Common myeloid progenitor, CD34-positive (primary cell): ENCODE results near the gene CCDC81.
"Not testable (repeated sequence)": the region's sequence is repeated elsewhere in the genome, so short reads cannot be mapped to it uniquely, and the experiment has no call there.

Experiments
- CTCF ChIA-PET: fragments of 350-600 bp; sonication (Branson Sonifier 250); formaldehyde crosslinking; loops from one replicate; lab custom pipeline; 2021; ENCODE audit warnings: antibody characterized with exemption; lab: Charles Lee
- POLR2A ChIA-PET: fragments of 350-600 bp; sonication (Branson Sonifier 250); formaldehyde crosslinking; loops from one replicate; lab custom pipeline; 2021; ENCODE audit warnings: antibody characterized with exemption; lab: Charles Lee
- DNase-seq, 3 donors: peaks; one replicate each; pipeline versions ENCODE4 v3.0.0 to v3.0.0-alpha.2; 2013
- H3K27ac ChIP-seq, 2 experiments: 1 replicate in 1 of 2; 2 replicates in 1 of 2; pipeline ENCODE4 v1.7.0; 2013; ENCODE audit warnings: inconsistent platforms in 2 of 2, low read length in 2 of 2, mild to moderate bottlenecking in 2 of 2, low read depth in 1 of 2, moderate library complexity in 1 of 2; ENCODE audit not compliant: severe bottlenecking in 2 of 2, insufficient read depth in 1 of 2, poor library complexity in 1 of 2
- H3K27me3 ChIP-seq, 5 experiments: replicated peaks in 2 of 5; 1 replicate in 3 of 5; 2 replicates in 2 of 5; pipeline versions ENCODE4 v1.6.1 to v1.7.0; 2013; ENCODE audit warnings: low read length in 4 of 5, mild to moderate bottlenecking in 2 of 5, moderate library complexity in 2 of 5, inconsistent platforms in 1 of 5; ENCODE audit not compliant: insufficient read depth in 5 of 5, control insufficient read depth in 4 of 5
- H3K36me3 ChIP-seq, 4 experiments: 1 replicate in 2 of 4; 2 replicates in 2 of 4; pipeline versions ENCODE4 v1.6.1 to v1.7.0; 2013; ENCODE audit warnings: low read length in 3 of 4, control low read depth in 1 of 4, mild to moderate bottlenecking in 1 of 4; ENCODE audit not compliant: control insufficient read depth in 4 of 4, insufficient read depth in 4 of 4
- H3K4me1 ChIP-seq, 4 experiments: 1 replicate in 3 of 4; 2 replicates in 1 of 4; pipeline versions ENCODE4 v1.6.1 to v1.7.1; 2013; ENCODE audit warnings: low read length in 3 of 4, mild to moderate bottlenecking in 3 of 4, control low read depth in 1 of 4, inconsistent platforms in 1 of 4, moderate library complexity in 1 of 4; ENCODE audit not compliant: control insufficient read depth in 4 of 4, insufficient read depth in 4 of 4; ENCODE audit errors: control extremely low read depth in 1 of 4
- H3K4me3 ChIP-seq, 7 experiments: 1 replicate in 4 of 7; 2 replicates in 3 of 7; pipeline versions ENCODE4 v1.5.1 to v1.7.0; 2013; ENCODE audit warnings: mild to moderate bottlenecking in 7 of 7, low read length in 6 of 7, moderate library complexity in 6 of 7, inconsistent platforms in 2 of 7, low read depth in 2 of 7, control low read depth in 1 of 7; ENCODE audit not compliant: insufficient read depth in 4 of 7, control insufficient read depth in 1 of 7; ENCODE audit errors: extremely low read depth in 1 of 7
- H3K9me3 ChIP-seq, 5 experiments: 1 replicate in 4 of 5; 2 replicates in 1 of 5; pipeline versions ENCODE4 v1.6.1 to v1.7.1; 2013; ENCODE audit warnings: low read length in 4 of 5, mild to moderate bottlenecking in 2 of 5, inconsistent platforms in 1 of 5, low read depth in 1 of 5, moderate library complexity in 1 of 5; ENCODE audit not compliant: control insufficient read depth in 4 of 5, insufficient read depth in 2 of 5; ENCODE audit errors: control extremely low read depth in 1 of 5
- WGBS: methylation state at CpG from one replicate; pipeline ENCODE4 v1.1.5; 2013; ENCODE audit not compliant: insufficient coverage; 5-methylcytosine and 5-hydroxymethylcytosine counted together

The CCDC81 gene

DNA sequence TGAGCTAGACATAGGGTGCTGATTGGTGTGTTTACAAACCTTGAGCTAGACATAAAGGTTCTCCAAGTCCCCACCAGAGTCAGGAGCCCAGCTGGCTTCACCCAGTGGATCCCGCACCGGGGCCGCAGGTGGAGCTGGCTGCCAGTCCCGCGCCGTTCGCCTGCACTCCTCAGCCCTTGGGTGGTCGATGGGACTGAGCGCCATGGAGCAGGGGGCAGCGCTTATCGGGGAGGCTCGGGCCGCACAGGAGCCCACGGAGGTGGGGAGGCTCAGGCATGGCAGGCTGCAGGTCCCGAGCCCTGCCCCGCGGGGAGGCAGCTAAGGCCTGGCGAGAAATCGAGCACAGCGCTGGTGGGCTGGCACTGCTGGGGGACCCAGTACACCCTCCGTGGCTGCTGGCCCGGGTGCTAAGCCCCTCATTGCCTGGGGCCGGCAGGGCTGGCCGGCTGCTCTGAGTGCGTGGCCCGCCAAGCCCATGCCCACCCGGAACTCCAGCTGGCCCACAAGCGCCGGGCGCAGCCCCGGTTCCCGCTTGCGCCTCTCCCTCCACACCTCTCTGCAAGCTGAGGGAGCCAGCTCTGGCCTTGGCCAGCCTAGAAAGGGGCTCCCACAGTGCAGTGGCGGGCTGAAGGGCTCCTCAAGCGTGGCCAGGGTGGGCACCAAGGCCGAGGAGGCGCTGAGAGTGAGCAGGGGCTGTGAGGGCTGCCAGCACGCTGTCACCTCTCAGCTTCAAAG is 58.8 kb downstream of the CCDC81 start:
- H3K27me3 ChIP-seq, CTCF ChIA-PET, H3K27ac ChIP-seq, DNase-seq, H3K36me3 ChIP-seq, H3K4me1 ChIP-seq, H3K4me3 ChIP-seq: not testable (repeated sequence)
- peaks cover 0 to 18% (median 6%) of the 10 kb centered on the region in 5 experiments for H3K9me3 ChIP-seq
- WGBS: 97% methylated on average over 34 of the region's 38 CpGs
- POLR2A ChIA-PET: interaction anchor here (0.6 kb wide), 1 partner anchor 92 kb away, joined by 3 read pairs; no protein-coding TSS in a partner anchor

DNA sequence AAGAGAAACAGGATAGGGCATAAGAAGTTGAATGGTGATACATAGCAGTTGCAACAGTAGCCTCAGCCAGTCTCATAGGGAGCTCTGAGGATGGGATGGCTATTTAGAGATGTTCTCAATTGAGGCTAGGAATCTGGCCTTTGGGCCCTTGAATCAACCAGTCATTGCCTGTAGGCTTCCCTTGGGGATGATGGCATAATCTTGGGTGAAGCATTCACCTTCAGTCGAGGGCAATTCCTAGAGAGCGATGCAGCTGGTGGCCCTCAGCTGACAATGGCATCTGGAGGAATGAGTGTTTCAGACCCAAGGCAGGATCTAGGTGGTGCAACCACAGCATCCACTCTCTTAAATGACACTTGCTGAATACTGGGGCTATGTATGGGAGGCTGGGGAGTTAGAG is 61.0 kb downstream of the CCDC81 start:
- Histone ChIP-seq H3K27ac (no peak overlapping the region), H3K9me3 (peaks cover 0 to 13% (median 6%) of the 10 kb centered on the region in 5 experiments), H3K4me1 (peaks cover 0 to 5% (median 0%) of the 10 kb centered on the region in 4 experiments), H3K27me3 (no peaks in the 10 kb centered on the region), H3K36me3 (peaks cover 0 to 16% (median 3%) of the 10 kb centered on the region in 4 experiments), H3K4me3 (no peak overlapping the region)
- WGBS: 100% methylated on average over 2 of the region's 2 CpGs
- no peak for DNase-seq
- ChIA-PET CTCF (no interaction called here), POLR2A (no interaction called here)

DNA sequence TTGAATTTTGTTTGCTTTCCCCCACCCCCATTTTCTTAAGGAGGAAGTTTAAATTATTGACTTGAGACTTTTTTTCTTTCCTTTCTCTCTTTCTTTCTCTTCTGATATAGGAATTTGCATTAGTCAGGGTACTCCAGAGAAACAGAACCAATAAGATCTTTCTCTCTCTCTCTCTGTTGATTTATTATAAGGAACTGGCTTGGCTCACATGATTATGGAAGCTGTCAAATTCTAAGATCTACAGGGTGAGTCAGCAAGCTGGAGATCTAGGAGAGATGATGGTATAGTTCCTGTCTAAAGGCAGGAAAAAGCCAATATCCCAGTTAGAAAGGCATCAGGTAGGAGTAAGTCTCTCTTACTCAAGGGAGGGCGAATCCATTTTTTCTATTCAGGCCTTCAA is 64.0 kb downstream of the CCDC81 start:
- ChIA-PET CTCF (interaction anchor here (0.9 to 1.6 kb wide), 3 partner anchors 18 to 584 kb away, joined by 3 read pairs; partner anchors contain the start of gene CCDC83), POLR2A (no interaction called here)
- Histone ChIP-seq H3K4me3 (no peak overlapping the region), H3K9me3 (peaks cover 0 to 2% (median 0%) of the 10 kb centered on the region in 5 experiments), H3K36me3 (peaks cover 0 to 29% (median 5%) of the 10 kb centered on the region in 4 experiments), H3K27me3 (no peaks in the 10 kb centered on the region), H3K4me1 (peaks cover 0 to 5% (median 0%) of the 10 kb centered on the region in 4 experiments), H3K27ac (no peak overlapping the region)
- peak in 2 of 3 donors; percentile 36 to 60 for DNase-seq
- WGBS: no CpG with 5 or more reads among the region's 1 CpG

DNA sequence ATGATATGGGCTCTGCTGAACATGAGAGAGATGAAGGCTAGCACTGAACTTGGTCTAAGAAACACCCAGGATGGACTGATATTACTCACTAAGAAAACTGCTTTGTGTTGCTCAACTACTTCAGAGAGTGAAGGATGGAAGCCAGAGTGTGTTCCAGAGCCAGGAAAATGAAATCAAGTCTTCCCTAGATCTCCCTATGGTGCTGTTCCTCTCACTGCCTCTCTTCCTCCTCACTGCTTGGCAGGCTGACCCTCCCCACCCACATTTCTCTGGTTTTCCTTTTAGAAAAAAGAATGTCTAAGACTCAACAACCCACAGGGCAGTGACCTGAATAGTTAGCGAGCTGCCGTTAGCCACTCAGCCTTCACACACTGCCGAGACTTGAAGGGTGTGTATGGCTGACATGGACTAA is 65.6 kb downstream of the CCDC81 start:
- Histone ChIP-seq H3K4me3 (no peak overlapping the region), H3K27me3 (no peaks in the 10 kb centered on the region), H3K4me1 (peaks cover 0 to 5% (median 0%) of the 10 kb centered on the region in 4 experiments), H3K36me3 (peaks cover 0 to 41% (median 9%) of the 10 kb centered on the region in 4 experiments), H3K9me3 (no peaks in the 10 kb centered on the region), H3K27ac (no peak overlapping the region)
- WGBS: 100% methylated on average over 1 of the region's 3 CpGs
- ChIA-PET CTCF (no interaction called here), POLR2A (no interaction called here)
- DNase-seq: no peak

DNA sequence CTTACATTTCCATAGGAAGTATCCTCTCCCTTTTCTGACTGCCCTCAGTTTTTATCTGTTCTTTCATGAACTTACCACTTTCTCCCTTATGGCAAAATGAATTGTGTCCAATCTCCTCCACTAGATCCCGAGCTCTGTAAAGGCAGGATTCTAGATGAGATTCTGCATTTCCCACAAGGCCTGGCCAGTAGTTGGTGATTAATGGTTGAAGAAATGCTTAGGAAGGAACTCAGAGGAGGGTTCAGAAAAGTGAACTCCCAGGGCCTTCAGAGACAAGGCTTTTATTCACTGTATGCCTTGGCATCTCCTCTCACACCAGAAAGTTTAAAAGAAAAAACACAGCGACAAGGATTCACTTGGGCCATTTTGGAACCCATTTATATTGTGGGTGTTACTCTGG is 66.2 kb downstream of the CCDC81 start:
- DNase-seq: no peak
- CTCF ChIA-PET: interaction anchor here (2.4 kb wide), 1 partner anchor 16 kb away, joined by 10 read pairs; no protein-coding TSS in a partner anchor
- Histone ChIP-seq H3K4me1 (peaks cover 0 to 5% (median 0%) of the 10 kb centered on the region in 4 experiments), H3K27me3 (no peaks in the 10 kb centered on the region), H3K4me3 (no peak overlapping the region), H3K9me3 (no peaks in the 10 kb centered on the region), H3K36me3 (peaks cover 0 to 46% (median 11%) of the 10 kb centered on the region in 4 experiments), H3K27ac (no peak overlapping the region)
- no CpG with 5 or more reads among the region's 2 CpGs for WGBS
- POLR2A ChIA-PET: no interaction called here

DNA sequence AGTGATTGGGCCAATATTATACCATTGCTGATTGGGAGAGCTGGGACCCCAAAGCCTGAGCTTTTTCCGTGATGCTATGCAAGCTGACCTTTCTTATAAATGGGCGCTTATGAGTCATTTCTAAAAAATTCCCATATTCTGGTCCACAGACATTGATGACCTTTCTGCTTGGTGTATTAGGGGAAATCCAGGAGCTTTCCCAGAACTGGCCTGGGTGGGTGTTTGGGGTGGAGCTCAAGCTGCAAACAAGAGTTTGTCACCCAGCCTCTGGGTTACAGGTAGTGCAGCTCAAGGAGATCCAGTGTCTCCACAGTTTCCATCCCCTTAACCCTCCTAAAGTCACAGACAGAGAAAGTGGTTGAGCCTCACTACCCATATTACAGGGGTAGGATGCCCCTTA is 67.7 kb downstream of the CCDC81 start:
- 94% methylated on average over 2 of the region's 2 CpGs for WGBS
- Histone ChIP-seq H3K9me3 (no peaks in the 10 kb centered on the region), H3K27me3 (no peaks in the 10 kb centered on the region), H3K36me3 (peaks cover 0 to 62% (median 19%) of the 10 kb centered on the region in 4 experiments), H3K4me1 (peaks cover 0 to 5% (median 0%) of the 10 kb centered on the region in 4 experiments), H3K4me3 (no peak overlapping the region), H3K27ac (no peak overlapping the region)
- no peak for DNase-seq
- ChIA-PET POLR2A (no interaction called here), CTCF (interaction anchor here (1.1 to 2.4 kb wide), 2 partner anchors 12 to 15 kb away, joined by 4 to 10 read pairs; no protein-coding TSS in a partner anchor)

DNA sequence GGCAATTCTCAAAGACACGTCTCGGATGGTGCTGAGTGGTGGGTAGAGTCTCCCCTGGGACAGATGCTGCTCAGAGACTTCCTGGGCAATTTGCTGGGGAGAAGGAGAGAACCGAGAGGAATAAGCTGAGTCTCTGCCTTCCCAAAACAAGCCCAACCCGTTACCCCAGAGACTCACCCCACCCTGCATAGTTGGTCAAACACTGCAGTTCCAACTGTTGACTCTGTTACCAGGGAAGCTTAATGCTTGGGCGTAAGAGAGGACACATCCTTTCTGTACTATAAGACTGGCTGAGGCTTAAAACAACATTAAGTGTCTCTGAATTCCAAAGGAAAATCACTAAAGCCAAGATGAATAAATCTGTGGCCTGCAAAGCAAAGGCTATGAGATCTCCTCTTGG is 68.1 kb downstream of the CCDC81 start:
- POLR2A ChIA-PET: no interaction called here
- no peak overlapping the region for H3K4me3 ChIP-seq
- CTCF ChIA-PET: interaction anchor here (1.1 to 2.4 kb wide), 2 partner anchors 12 to 14 kb away, joined by 4 to 10 read pairs; no protein-coding TSS in a partner anchor

More for the DNA sequence above, 68.1 kb downstream of the CCDC81 start:
- no peak for DNase-seq
- 98% methylated on average over 5 of the region's 5 CpGs for WGBS
- no peaks in the 10 kb centered on the region for H3K27me3 ChIP-seq
- no peak overlapping the region for H3K27ac ChIP-seq
- peaks cover 0 to 5% (median 1%) of the 10 kb centered on the region in 4 experiments for H3K4me1 ChIP-seq
- no peaks in the 10 kb centered on the region for H3K9me3 ChIP-seq
- peaks cover 0 to 63% (median 19%) of the 10 kb centered on the region in 4 experiments for H3K36me3 ChIP-seq
